Hepatocyte (in vitro differentiated cells): ENCODE measurements around the gene ADCY9. TPM values are rescaled to one million over a fixed set of nuclear protein-coding genes. Genes with fewer than 3 reads are reported as not detected.

ENCODE experiments used
- DNase-seq: peaks from one replicate; pipeline ENCODE4 v3.0.0-alpha.2; 2016; ENCODE audit warnings: low spot score
- H2AFZ ChIP-seq: fragments of 200-600 bp; sonication (generic); 2 replicates; pipeline ENCODE4 v1.6.0; 2016; ENCODE audit warnings: antibody characterized with exemption, mild to moderate bottlenecking
- H3K27ac ChIP-seq: fragments of 200-600 bp; sonication (generic); 2 replicates; pipeline ENCODE4 v1.5.1; 2016; ENCODE audit warnings: mild to moderate bottlenecking
- H3K27me3 ChIP-seq: fragments of 200-600 bp; sonication (generic); 2 replicates; pipeline ENCODE4 v1.6.1; 2016
- H3K36me3 ChIP-seq: fragments of 200-600 bp; sonication (generic); replicated peaks from 2 replicates; pipeline ENCODE4 v1.5.1; 2016; ENCODE audit warnings: low read depth; ENCODE audit not compliant: insufficient read depth
- H3K4me1 ChIP-seq: fragments of 200-600 bp; sonication (generic); 2 replicates; pipeline ENCODE4 v1.5.1; 2016; ENCODE audit warnings: mild to moderate bottlenecking, moderate library complexity; ENCODE audit not compliant: insufficient read depth
- H3K4me2 ChIP-seq: fragments of 200-600 bp; sonication (generic); 2 replicates; pipeline ENCODE4 v1.6.0; 2016
- H3K4me3 ChIP-seq: fragments of 200-600 bp; sonication (generic); 2 replicates; pipeline ENCODE4 v1.5.1; 2016; ENCODE audit warnings: mild to moderate bottlenecking
- H3K79me2 ChIP-seq: fragments of 200-600 bp; sonication (generic); 2 replicates; pipeline ENCODE4 v1.6.0; 2017; ENCODE audit warnings: mild to moderate bottlenecking
- H3K9me2 ChIP-seq: fragments of 200-600 bp; sonication (generic); replicated peaks from 2 replicates; pipeline ENCODE4 v1.6.0; 2017; ENCODE audit warnings: mild to moderate bottlenecking; ENCODE audit not compliant: insufficient read depth
- H3K9me3 ChIP-seq: fragments of 200-600 bp; sonication (generic); 2 replicates; pipeline ENCODE4 v1.5.1; 2016; ENCODE audit warnings: low read depth, mild to moderate bottlenecking
- H4K20me1 ChIP-seq: fragments of 200-600 bp; sonication (generic); 2 replicates; pipeline ENCODE4 v1.6.0; 2016; ENCODE audit warnings: mild to moderate bottlenecking; ENCODE audit not compliant: insufficient read depth, poor library complexity, severe bottlenecking
- EZH2 ChIP-seq: fragments of 200-600 bp; sonication (generic); IDR thresholded peaks from 2 replicates; pipeline ENCODE4 v1.6.1; 2016; ENCODE audit warnings: antibody characterized with exemption, mild to moderate bottlenecking, borderline replicate concordance
- EZH2phosphoT487 ChIP-seq: fragments of 200-600 bp; sonication (generic); IDR thresholded peaks from one replicate; pipeline ENCODE4 v1.6.1; 2018; ENCODE audit warnings: antibody characterized with exemption, mild to moderate bottlenecking, low read depth, moderate library complexity; ENCODE audit not compliant: unreplicated experiment, severe bottlenecking
- WGBS: methylation state at CpG from one replicate; pipeline ENCODE4 v1.1.6; 2016; ENCODE audit warnings: low lambda C conversion rate; ENCODE audit errors: missing lambda C conversion rate; 5-methylcytosine and 5-hydroxymethylcytosine counted together
- polyA plus RNA-seq: library from polyadenylated mRNA; unstranded; fragments of >200 nt; fragmentation: Nextera tagmentation; extraction: Ambion mirVana; gene quantifications from 2 replicates; pipeline ENCODE4 v1.2.1, GENCODE V29; 2016
- total RNA-seq: library from RNA; depleted of rRNA; stranded (reverse); fragments of >200 nt; gene quantifications from 2 replicates; pipeline ENCODE4 v1.2.3, GENCODE V29; 2014
- TF ChIP-seq, protein P1 (sequence below): fragments of 200-600 bp; sonication (generic); IDR thresholded peaks from 2 replicates; pipeline ENCODE4 v1.5.1; 2016; ENCODE audit warnings: antibody characterized with exemption, mild to moderate bottlenecking; ENCODE audit not compliant: poor library complexity

ADCY9 gene
- total and polyA plus RNA-seq, 2 experiments from 2014 or later: 12.0 to 15.9 TPM

GRCh38 chr16:4081521-4082021 is 34.7 kb downstream of the ADCY9 start:
- no peak for DNase-seq
- no peaks in the 10 kb centered on the region for H3K36me3 ChIP-seq
- TF ChIP-seq EZH2 (no peak), EZH2phosphoT487 (no peak)
- TF ChIP-seq, protein P1, sequence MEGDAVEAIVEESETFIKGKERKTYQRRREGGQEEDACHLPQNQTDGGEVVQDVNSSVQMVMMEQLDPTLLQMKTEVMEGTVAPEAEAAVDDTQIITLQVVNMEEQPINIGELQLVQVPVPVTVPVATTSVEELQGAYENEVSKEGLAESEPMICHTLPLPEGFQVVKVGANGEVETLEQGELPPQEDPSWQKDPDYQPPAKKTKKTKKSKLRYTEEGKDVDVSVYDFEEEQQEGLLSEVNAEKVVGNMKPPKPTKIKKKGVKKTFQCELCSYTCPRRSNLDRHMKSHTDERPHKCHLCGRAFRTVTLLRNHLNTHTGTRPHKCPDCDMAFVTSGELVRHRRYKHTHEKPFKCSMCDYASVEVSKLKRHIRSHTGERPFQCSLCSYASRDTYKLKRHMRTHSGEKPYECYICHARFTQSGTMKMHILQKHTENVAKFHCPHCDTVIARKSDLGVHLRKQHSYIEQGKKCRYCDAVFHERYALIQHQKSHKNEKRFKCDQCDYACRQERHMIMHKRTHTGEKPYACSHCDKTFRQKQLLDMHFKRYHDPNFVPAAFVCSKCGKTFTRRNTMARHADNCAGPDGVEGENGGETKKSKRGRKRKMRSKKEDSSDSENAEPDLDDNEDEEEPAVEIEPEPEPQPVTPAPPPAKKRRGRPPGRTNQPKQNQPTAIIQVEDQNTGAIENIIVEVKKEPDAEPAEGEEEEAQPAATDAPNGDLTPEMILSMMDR: no peak

DNA sequence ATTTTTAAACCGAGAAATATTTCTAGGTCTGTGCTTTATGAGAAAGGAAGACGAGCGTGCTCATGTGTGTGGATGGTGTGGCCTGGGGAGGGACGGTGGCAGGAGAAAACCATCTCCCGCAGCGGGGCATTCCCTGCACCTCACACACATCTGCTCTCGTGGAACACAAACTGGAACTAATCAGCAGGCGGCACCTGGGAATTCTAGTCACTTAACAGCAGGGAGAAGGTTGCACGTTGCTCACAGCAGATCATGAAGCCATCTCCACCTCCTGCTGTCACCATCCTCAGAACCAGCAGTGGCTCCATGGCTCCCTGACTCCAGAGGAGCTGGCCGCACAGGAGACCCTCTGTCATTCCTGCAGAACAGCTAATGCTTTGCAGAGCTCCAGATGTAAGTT is 35.2 kb downstream of the ADCY9 start:
- peaks cover 9% of the 10 kb centered on the region for H3K4me1 ChIP-seq
- no peak overlapping the region for H2AFZ ChIP-seq
- TF ChIP-seq, protein P1: no peak
- TF ChIP-seq EZH2: no peak
- H3K4me3 ChIP-seq: no peak overlapping the region
- no peaks in the 10 kb centered on the region for H3K27me3 ChIP-seq
- no peaks in the 10 kb centered on the region for H4K20me1 ChIP-seq
- 73% methylated on average over 10 of the region's 10 CpGs for WGBS
- peak overlapping the region; percentile 23 for H3K27ac ChIP-seq
- no peaks in the 10 kb centered on the region for H3K36me3 ChIP-seq
- no peaks in the 10 kb centered on the region for H3K9me2 ChIP-seq
- peaks cover 12% of the 10 kb centered on the region for H3K79me2 ChIP-seq
- no peak for DNase-seq
- peak overlapping the region; percentile 57 for H3K4me2 ChIP-seq
- no peaks in the 10 kb centered on the region for H3K9me3 ChIP-seq

More at GRCh38 chr16:4081521-4082021, 34.7 kb downstream of the ADCY9 start:
- Histone ChIP-seq H3K9me2 (no peaks in the 10 kb centered on the region), H3K4me1 (peaks cover 9% of the 10 kb centered on the region), H3K27me3 (no peaks in the 10 kb centered on the region), H4K20me1 (no peaks in the 10 kb centered on the region), H3K9me3 (no peaks in the 10 kb centered on the region), H3K4me3 (no peak overlapping the region), H3K27ac (peak overlapping the region; percentile 23), H2AFZ (no peak overlapping the region), H3K79me2 (peaks cover 12% of the 10 kb centered on the region), H3K4me2 (peak overlapping the region; percentile 57)
- WGBS: 50% methylated on average over 7 of the region's 13 CpGs

DNA sequence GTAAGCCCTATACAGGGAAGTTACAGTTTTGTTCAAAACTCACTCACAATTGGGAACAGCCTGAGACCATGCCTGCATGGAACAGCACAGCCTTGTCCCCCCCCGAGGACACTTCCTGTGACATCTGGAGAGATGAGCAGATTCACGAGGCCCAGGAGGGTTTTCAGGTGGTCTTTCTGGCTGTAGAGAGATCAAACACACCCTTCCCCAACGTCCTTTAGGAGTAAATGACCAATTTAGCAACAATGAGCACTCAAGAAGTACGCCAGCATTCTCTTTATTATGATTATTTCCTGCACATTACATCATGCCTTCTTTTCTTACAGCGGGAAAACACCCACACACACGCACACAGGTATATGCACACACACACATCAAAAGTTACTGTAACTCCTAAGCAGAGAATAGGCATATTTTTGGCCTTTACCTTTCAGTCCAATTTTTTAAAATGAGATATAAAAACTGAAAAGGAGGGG is 39.0 kb downstream of the ADCY9 start:
- Histone ChIP-seq H3K79me2 (no peaks in the 10 kb centered on the region), H2AFZ (no peak overlapping the region), H3K27me3 (no peaks in the 10 kb centered on the region), H3K9me3 (no peaks in the 10 kb centered on the region), H3K36me3 (no peaks in the 10 kb centered on the region), H3K4me2 (no peak overlapping the region), H3K4me3 (no peak overlapping the region), H3K9me2 (no peaks in the 10 kb centered on the region), H3K27ac (no peak overlapping the region), H4K20me1 (no peaks in the 10 kb centered on the region), H3K4me1 (peaks cover 9% of the 10 kb centered on the region)
- TF ChIP-seq EZH2phosphoT487 (no peak), EZH2 (no peak)
- TF ChIP-seq, protein P1: no peak
- DNase-seq: no peak
- 77% methylated on average over 6 of the region's 6 CpGs for WGBS
